ENCODE data around the gene DIP2A.

DNA sequence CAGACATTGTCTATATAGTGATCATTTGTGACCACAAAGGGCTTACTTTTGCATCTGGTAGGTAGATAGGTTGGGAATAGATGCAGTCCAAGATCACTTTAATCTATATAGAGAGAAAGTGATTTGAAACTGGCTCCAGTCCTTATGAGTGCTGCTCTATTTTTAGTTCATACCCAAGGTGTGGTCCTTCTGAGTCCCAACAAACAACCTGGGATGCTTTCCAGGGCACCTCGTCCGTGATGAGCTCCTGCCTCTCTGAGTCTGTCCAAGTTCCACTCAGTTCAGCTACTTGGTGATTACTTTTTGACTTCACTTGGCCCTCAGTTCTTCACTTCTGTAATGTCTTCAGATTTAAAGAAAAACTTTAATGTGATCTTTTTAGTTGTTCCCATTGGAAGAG is 20.2 kb downstream of the DIP2A start:
- TF ChIP-seq POLR2AphosphoS5 (IDR thresholded peaks at IDR 0.05; ENCODE audit: borderline replicate concordance, low read depth, low read length) (no peak), FOXP2 (optimal IDR thresholded peaks at IDR 0.05; ENCODE audit: control extremely low read depth, extremely low read length, insufficient read depth) (no peak), EZH2 (IDR thresholded peaks at IDR 0.05) (no peak)
